Activated CD4-positive, CD25-positive, alpha-beta regulatory T cell (primary cell): Measurements from ENCODE around the gene PPP1R12C.
"Not testable (repeated sequence)": the region's sequence is repeated elsewhere in the genome, so short reads cannot be mapped to it uniquely, and the experiment has no call there.

Experiments used
- DNase-seq, 4 experiments: peaks; one replicate each; lab custom pipeline; 2025; lab: John Stamatoyannopoulos, UW

PPP1R12C gene

GRCh38 chr19:55111238-55111831 is 6.1 kb downstream of the PPP1R12C start:
- DNase-seq: no peak

GRCh38 chr19:55109527-55110291 is 7.7 kb downstream of the PPP1R12C start:
- DNase-seq: no peak

GRCh38 chr19:55107252-55107651 is 10.2 kb downstream of the PPP1R12C start:
- not testable (repeated sequence) for DNase-seq

GRCh38 chr19:55106591-55106990 is 10.8 kb downstream of the PPP1R12C start:
- DNase-seq: no peak

GRCh38 chr19:55105237-55105636 is 12.2 kb downstream of the PPP1R12C start:
- no peak for DNase-seq

- DNase-seq: no peak
Measured at GRCh38 chr19:55103190-55103589, 14.2 kb downstream of the PPP1R12C start.

GRCh38 chr19:55101261-55101660 is 16.2 kb downstream of the PPP1R12C start:
- no peak for DNase-seq

GRCh38 chr19:55099557-55100506 is 17.6 kb downstream of the PPP1R12C start:
- no peak for DNase-seq

- no peak for DNase-seq
Measured at GRCh38 chr19:55098716-55099556, 18.5 kb downstream of the PPP1R12C start.

- no peak for DNase-seq
Measured at GRCh38 chr19:55097864-55098715, 19.3 kb downstream of the PPP1R12C start.

- DNase-seq: no peak
Measured at GRCh38 chr19:55096061-55096701, 21.3 kb downstream of the PPP1R12C start.

- DNase-seq: no peak
Measured at GRCh38 chr19:55095260-55096060, 22.0 kb downstream of the PPP1R12C start.

GRCh38 chr19:55094456-55095259 is 22.8 kb downstream of the PPP1R12C start:
- DNase-seq: no peak

- DNase-seq: no peak
Measured at GRCh38 chr19:55092423-55093318, 24.8 kb downstream of the PPP1R12C start.

- DNase-seq: no peak
Measured at GRCh38 chr19:55091955-55092354, 25.5 kb downstream of the PPP1R12C start.

GRCh38 chr19:55091126-55091910 is 26.1 kb downstream of the PPP1R12C start:
- DNase-seq: no peak

GRCh38 chr19:55090564-55090963 is 26.9 kb downstream of the PPP1R12C start:
- no peak for DNase-seq
